ENCODE data around the gene GPER1.

DNA sequence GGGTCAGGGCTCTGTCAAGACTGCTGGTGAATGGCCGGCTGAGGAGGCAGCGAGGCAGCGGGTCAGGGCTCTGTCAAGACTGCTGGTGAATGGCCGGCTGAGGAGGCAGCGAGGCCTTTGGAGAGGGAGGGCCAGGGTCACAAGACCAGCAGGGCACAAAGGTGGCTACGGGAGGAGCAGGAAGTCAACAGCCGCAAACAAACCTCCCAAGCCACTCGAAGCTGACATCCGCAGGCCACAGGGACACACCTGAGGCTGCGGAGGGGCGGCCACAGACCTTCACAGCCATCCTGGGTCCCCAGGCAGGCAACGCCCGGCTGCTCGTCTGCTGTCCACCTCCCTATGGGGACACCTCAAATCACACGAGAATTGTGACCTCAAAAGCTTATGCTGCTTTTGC lies 8.9 kb upstream of the GPER1 start:
- TF ChIP-seq EZH2phosphoT487 (IDR thresholded peaks at IDR 0.05; ENCODE audit: borderline replicate concordance, low read depth, low read length), result no peak
- TF ChIP-seq, protein P1, sequence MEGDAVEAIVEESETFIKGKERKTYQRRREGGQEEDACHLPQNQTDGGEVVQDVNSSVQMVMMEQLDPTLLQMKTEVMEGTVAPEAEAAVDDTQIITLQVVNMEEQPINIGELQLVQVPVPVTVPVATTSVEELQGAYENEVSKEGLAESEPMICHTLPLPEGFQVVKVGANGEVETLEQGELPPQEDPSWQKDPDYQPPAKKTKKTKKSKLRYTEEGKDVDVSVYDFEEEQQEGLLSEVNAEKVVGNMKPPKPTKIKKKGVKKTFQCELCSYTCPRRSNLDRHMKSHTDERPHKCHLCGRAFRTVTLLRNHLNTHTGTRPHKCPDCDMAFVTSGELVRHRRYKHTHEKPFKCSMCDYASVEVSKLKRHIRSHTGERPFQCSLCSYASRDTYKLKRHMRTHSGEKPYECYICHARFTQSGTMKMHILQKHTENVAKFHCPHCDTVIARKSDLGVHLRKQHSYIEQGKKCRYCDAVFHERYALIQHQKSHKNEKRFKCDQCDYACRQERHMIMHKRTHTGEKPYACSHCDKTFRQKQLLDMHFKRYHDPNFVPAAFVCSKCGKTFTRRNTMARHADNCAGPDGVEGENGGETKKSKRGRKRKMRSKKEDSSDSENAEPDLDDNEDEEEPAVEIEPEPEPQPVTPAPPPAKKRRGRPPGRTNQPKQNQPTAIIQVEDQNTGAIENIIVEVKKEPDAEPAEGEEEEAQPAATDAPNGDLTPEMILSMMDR (conservative IDR thresholded peaks at IDR 0.05; ENCODE audit: low read length), result no peak

Data from OCI-LY7 (cell line).